HuH-7 (cell line): Measurements from ENCODE around the gene HPS1.
A peak's percentile ranks its signal among the peaks of the same experiment; 100 is the strongest.

Source experiments
- DNase-seq: peaks from one replicate; pipeline ENCODE4 v3.0.0; 2011; ENCODE audit warnings: low spot score

The HPS1 gene

DNA sequence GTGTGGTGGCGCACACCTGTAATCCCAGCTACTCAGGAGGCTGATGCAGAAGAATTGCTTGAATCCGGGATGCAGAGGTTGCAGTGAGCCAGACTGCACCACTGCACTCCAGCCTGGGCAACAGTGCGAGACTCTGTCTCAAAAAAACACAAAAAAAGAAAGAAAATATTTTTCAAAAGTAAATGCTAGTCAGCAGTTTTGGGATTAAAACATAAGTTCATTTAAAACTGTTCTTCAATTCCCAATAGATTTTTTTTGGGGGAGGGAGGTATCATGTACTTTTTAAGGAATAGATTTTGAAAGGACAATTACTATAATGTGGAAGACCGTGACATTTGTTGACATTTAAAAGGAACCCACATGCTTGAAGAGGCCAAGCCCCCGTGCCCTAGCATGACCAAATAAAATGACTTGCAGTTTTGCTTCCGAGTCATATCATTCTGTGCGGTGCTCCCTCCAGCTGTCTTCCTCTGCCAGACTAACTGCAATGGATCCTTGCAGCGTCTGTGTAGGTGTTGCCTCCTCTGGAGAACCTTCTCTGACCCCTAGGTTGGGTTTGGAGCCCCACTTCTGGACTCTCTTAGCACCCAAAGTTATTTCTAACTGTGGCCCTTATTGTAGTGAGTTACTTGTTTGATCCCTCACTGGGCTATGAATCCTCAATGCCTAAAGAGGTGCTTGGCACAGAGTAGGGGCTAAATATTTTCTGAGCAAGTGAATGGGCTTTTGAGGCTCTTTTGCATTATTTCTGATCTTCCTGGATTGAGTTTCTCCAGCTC lies 17.4 kb upstream of the HPS1 start:
- no peak for DNase-seq

DNA sequence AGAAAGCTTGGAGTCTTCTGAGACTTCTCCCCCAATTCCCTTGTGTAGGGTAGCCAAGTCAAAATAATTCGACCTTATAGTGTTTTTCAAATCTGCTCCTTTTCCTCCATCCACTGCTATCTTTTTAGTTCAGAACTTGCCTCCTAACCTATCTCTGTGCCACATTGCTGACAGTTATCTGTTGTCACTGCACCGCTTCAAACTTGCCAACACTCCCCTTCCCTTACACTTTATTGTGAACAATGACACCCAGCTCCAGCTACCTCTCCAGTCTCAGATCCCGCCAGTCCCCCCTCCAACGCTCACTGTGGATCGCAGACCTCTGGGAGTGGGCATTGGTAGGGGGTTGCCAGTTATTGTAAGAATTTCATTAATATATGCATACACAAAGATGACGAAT lies 16.3 kb upstream of the HPS1 start:
- no peak for DNase-seq

DNA sequence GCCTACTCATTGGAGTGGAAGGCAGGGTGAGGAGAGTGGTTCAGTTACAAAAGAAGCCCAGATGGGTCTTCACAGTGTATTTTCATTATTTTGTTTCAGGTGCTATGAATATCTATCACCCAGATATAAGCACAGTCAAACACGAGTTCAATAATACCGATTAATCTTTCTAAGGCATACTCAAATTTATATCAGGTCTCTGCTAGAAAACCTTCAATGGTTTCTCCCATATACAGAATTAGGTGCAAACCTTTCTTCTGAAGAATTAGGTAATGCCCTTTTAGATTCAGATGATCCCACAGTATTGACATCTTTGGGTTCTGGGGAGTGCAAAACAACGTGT lies 14.7 kb upstream of the HPS1 start:
- no peak for DNase-seq

DNA sequence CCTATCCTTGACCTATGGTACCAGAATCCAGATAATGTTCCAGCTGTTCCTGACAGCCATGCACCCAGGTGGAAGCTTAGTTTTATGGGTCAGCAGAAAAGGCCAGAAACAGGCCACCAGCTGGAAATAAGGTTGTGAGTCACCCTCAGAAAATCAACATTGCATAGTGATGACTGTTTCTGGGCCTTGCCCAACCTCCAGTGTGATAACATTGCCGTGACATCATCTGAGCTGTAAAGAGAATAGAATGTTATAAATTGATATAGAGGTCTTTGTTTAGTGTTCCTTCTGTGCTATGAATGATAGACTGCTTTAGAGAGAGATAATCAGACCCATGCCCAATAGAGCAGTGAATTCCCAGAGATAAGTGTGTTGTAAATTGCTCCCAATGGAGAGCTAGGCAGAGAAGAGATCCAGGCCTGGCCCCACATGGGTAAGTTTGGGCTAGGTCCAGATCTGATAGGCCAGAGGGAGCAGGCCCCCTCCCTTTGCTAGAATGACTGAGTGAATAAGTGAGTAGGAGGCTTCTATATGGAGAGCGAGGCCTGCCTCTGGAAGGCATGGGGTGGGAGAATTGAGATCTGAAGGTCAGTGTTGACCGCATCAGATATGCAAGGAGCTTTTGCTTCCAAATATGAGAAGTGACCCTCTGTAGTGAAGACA lies 14.2 kb upstream of the HPS1 start:
- DNase-seq, result peak; percentile 58

DNA sequence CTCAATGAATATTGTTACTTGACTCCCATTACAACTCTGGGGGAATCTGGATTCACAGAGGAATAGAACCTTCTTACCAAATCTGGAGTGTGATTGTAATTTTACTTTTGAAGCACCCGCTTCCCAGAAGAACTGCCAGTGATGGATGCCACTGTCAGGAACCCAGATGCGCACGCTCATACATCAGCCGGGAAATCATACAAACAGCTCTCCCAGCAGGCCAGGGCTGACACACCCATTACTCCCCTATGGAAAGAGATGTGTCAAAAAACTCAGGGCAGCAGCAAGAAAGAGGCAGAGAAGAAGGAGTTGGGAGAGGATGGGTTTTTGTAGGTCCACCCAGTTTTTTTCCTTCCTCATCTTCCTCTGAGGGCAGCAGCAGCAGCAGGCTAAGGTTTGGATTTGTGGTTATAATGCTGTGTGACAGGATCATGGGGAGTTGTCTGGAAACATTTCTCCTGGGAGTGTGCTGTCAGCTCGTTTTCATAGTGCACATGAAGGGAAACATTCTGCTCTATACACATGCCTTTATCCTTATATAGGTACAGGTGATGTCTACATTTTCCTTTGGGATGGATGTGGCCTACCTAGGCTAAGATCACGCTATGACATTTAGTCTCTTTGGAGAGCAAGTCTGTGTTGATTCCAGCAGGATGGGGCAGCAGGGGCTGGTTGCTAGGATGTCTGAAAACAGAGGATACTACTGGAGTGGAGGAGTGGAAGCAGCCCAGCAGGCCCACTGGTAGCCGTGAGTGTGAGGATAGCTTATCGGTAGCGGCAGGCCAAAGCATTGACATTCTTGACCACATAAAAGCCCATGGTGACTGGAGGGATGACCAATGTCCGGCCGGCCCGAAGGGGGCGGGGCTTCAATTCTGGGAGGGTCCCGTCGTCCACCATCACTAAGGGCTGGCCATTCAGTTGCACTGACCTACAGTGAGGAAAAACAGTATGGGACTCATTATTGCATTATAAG lies 12.4 kb upstream of the HPS1 start:
- no peak for DNase-seq

DNA sequence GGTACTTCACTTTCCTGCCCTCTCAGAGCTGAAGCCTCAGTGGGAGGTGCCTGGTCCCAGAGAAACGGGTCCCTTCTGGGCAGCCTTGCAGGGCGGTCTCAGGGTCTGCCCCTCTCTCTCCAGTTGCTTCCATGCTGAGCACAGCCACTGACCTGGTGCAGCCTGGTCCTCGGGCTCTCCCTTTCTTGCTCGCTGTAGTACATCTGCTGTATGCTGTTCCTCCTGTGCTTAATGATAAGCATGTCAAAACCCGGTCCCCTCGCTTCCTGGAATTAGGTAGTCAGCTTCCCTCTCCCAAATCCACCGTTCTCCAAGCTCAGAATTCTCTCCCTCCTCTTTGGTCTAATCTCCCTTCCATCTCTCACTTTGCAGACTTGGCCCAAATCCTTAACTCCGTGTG lies 11.0 kb upstream of the HPS1 start:
- no peak for DNase-seq

DNA sequence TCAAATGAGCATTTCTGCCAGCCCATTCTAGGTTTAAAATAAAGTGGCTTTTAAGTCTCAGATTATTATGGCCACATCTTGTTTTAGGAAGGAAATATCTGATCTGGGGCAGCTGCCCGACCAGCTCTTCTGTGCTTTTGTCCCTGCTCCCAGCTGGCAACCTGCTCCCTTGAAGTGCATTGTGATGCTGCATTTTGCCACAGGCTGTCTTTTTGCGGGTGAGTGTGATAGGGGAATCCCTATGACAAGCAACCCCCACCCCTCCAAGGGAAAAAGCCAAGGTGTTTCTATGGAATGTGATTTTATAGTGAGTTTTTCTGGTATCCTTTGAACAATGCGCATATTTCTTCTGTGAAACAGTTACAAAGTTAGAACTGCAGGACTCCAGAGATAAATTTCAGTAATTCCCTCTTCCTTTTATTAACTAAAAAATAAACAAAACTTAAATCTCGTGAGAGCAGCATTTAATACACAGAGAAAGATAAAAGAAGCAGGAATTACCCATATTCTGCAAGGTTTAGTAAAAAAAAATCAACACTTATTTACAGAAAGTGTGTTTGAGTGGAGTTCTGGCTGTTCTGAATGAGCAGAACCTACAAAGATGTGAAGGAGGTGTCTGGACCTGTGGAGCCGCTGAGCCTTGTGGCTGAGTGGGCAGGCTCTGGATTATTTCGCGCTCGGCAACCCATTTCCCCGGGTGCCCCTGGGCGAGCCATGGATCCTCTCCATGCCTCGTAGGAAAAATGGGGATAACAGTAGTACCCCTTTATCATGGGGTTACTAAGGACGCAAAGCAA lies 10.1 kb upstream of the HPS1 start:
- no peak for DNase-seq

DNA sequence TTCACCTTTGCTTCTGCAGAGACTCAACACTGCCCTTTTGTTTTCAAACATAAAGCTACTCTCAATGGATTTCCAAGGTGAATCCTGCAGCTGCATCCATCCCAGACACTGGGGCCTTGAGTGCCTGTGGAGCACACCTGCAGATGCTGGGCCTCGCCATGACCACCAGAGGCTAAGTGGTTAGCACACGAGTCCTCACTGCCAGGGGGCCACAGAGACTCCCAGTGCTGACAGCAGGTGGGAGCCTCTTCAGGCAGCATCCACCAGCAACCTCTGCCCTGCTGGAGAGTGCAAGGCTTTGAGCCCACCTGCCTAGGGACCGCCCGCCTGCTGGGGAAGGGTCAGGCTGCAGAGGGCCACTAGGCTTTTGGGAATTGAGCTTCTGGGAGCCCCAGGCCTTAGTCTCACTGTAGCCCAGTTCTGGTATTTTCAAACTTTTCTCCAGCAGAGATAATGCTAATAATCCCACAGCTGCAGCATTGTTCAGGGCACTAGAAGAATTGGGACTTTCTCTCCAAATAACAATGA lies 9.4 kb upstream of the HPS1 start:
- DNase-seq, result no peak

DNA sequence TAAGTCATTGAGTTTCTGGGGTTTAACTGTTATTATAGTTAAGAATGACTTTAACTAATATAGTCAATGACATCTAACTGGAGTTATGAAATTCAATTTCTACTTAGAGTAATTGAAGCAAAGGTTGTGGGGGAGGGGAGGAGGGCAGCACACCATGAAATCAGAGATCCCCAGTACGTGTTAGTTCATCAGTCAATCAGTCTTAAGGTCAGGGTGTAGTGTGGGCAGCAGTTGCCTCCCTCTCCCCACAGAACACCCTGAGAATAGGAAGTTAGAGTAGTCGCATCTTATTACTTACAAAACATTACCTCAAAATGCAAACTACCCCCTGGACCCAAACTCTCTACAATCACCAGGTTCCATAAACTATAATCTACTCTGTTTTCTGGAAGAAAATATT lies 7.0 kb upstream of the HPS1 start:
- DNase-seq, result no peak

DNA sequence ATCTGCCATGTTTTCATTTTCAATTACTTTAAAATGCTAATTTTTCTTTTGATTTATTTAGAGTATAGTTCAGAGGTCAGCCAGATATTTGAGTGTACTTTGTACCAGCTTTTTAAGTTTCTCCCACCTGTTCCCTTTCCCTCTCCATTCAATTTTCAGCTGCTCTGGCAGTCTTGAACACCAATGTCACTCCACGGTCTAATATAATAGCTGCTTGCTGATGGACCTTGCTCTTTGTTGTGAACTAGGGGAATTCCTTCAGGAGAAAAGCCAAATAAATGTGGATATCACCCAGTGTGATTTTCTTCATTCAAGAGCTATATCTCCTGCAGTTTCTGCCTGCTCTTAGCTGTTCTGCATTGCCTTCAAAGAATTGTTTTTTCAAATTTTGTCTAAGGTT lies 3.9 kb upstream of the HPS1 start:
- peak; percentile 29 for DNase-seq

DNA sequence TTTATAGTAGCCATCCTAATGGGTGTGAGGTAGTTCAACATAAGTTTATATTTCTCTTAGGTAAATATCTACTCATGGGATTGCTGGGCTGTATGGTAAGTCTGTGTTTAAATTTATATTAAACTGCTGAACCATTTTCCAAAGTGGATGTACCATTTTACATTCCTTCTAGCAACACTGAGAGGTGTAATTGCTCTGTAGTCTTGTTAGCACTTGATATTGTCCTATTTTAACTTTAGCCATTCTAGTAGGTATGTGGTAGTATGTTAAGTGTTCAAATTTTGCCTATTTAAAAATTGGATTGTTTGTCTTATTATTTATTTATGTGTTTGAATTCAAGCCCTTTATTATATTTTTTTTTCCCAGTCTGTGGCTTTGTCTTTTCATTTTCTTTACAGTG lies 2.6 kb upstream of the HPS1 start:
- DNase-seq, result no peak

DNA sequence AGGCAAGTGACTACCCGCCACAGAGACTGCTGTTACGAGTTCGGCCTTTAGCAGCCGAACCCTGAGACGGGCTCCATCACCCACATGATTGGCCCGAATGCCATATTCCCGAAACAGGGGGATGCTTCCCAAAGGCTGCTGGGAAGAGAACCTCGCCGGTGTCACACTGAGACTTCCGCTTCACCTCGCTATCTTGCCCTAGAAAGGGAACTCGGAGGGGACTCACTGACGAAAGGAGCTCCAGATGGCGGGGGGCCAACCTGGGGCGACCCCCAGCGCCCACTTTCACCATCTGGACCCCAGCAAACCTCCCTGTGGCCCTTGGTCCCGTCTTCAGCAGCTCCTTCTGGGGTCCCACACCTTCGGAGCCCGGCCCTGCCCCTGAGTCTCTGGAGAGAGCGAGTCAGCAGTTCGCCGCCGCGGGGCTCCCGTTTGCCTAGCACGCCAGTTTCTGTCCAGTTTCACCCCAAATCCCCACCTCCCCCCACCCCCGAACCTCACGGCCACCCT lies 529 bp downstream of the HPS1 start:
- peak; percentile 37 for DNase-seq

DNA sequence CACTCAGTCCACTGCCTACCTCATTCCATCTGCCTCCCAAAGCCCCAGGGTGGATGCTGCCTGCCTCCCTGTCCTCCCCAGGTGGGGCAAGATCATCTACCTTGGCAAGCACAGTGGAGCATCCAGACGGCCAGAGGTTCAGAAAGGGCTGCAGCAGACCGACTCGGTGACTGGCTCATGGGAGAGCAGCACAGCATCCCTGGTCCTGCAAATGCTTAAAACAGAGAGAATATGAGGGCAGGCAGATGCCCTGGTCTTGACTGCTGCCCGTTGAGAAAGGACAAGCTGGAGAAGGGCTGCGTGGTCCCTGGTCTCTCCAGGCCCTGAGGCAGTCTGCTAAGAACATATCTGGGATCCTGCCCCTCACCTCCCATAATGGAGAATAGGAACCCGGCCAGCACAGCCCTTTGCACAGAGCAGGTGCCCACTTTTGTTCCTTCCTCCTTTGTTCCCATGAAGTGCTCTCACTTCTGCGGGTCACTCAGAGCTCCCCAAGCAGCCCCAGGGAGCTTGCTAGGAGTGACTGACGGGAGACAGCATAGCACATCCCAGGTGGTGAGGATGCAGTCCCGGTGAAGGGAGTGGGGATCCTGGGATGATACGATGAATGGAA lies 1.4 kb downstream of the HPS1 start:
- no peak for DNase-seq

DNA sequence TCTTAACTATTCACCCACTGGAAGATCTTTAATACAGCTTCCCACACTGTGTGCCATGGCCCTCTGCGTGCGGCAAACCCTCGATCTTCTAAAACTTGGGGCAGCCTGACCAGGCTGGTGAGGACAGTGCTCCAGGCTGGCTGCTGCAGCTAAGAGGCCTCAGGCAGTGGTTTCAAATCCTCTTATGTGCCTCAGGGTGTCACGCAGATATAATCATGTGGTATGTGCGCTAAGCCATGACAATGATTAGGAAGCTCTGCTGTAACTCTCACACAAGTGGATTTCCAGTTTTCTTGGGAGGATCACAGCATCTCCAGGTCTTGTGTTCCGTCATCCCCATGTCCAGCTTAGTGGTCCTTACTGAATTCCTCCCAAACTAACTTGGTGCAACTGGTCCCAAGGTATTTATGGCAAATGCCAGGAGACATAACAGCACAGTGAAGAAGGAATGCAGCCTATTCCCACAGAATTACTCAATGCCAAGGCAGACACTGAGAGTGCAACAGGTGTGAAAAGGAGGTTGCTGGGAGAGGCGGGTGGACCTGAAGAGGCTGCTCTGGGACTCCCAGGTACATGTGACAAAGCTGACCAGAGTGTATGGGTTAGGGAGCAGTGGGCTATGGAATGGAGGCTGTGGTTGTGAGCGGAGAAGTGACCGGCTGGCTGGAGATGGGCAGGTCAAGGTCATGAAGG lies 2.3 kb downstream of the HPS1 start:
- DNase-seq, result no peak

DNA sequence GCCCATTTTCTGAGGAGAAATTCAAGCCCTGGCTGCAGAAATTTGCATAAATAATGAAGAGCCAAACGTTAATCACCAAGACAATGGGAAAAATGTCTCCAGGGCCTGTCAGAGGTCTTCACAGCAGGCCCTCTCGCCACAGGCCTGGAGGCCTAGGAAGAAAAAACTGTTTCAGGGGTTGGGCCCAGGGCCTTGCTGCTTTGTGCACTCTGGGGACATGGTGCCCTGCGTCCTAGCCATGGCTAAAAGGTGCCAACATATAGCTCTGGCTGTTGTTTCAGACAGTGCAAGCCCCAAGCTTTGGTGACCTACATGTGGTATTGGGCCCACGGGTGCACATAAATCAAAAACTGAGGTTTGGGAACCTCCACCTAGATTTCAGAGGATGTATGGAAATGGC lies 8.0 kb downstream of the HPS1 start:
- DNase-seq, result no peak

DNA sequence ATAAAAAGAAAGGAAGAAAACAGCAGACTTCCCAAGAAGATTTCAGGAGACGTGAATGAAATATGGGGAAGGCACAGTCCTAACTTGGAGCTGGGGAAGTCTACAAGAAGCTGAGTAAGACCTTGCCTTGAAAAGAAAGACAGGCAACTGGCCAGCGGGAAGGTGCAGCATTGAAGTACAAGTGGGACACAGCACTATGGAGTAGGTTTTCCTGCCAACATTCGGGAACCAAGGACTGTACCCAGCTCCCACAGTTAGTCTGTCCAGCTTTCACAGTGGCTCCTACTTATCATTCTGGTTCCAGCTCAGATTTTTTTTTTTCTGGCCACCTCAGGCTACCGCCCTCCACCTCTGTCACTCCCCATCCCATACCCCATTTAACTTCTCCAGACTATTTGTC lies 10.0 kb downstream of the HPS1 start:
- no peak for DNase-seq

DNA sequence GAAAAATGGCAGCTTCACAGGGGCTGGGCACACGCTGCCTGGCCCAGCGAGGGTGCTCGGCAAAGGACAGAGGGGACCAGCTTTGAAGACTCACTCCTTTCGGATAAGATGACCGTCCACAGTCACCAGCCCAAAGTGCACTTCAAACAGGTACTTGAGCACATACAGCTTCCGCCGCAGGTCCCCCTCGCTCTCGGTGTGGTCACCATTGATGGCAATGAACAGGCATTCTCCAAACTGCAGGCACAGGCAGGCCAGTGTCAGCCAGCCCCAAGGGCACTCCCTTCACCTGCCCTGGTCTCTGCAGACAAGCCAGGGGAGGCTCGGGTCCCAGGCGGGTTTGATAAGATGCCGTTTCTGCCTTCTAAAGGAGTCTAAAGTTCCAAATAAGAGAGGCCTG lies 11.6 kb downstream of the HPS1 start:
- DNase-seq, result no peak

DNA sequence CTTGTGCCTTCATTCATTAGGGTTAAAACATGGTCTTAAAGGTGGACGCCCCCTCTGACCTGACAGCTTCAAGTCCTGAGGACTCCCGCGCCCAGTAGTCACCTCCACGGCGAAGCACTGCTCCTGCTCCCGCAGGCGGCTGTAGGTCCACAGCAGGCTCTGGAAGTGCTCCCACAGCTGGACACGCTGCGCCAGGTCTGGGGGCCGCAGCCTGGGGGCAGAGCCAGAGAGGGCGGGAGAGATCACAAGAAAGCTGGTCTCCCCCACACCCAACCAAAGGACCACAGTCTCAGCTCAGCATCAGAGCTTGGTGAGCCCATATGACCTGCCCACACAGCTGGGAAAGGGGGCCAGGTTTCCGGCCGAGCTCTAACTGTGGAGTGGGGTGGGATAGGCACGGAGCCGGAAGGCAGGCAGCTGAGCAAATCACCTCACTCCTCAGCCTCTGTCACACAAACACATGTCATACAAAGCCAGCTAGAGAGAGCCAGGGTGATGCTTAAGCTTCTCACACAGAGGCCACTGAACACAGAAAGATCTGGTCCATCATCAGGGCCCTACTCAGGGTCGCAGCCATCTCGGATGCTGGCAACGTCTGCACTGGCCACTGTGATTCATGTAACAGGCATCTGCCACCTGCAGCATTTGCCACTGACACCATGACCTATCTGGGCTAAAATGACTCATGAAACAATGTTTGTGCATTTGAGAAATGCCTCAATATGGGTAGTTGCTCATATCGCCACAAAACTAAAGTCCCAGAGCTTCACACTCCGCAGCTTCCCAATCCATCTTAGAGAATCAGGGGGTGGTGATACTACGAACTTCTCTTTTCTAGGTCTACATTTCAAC lies 12.6 kb downstream of the HPS1 start:
- DNase-seq, result no peak

DNA sequence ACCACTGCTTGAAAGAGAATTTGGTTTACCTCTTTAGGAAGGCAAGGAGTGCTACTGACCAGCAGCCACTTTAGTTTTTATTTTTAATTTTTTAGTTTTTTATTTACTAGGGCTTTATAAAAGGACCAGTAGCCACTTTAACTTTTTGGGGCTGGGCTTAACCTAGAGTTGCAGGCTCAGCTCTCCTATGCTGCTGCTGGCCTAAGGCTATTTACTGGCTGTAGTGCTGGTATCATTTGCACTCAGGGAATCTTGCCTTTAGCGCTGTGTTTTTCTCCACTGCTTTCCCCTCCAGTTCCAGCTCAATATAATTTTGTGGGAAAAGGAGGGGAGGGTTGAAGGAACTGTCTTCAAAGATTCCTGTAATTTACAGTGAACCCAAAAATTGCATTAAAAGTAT lies 13.4 kb downstream of the HPS1 start:
- no peak for DNase-seq

DNA sequence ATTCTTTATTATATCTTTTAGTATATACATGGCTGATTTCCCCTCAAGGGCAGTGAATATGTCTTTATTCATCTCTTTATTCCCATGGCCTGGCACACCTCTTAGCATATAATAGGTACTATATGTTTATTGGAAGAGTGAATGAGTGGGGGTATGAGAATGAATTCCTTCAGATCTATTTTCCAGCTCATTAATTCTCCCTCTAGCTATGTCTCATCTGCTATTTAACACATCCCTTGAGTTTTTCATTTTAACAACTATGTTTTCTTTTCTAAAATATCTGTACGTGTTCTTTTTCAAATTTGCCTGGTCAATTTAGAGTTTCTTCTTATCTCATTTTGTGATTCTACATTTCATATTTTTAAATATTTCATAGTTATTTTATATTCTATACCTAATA lies 14.4 kb downstream of the HPS1 start:
- no peak for DNase-seq
